HG03045 (cell line): Measurements from ENCODE around the gene NEBL.
"Not testable (repeated sequence)": the region's sequence is repeated elsewhere in the genome, so short reads cannot be mapped to it uniquely, and the experiment has no call there.

Experiments
- ATAC-seq: cut with Tn5 transposase; IDR thresholded peaks from one replicate; pipeline ENCODE4 v1.9.1; 2021; ENCODE audit warnings: mild to moderate bottlenecking, moderate library complexity; ENCODE audit not compliant: unreplicated experiment

The NEBL gene, protein sequence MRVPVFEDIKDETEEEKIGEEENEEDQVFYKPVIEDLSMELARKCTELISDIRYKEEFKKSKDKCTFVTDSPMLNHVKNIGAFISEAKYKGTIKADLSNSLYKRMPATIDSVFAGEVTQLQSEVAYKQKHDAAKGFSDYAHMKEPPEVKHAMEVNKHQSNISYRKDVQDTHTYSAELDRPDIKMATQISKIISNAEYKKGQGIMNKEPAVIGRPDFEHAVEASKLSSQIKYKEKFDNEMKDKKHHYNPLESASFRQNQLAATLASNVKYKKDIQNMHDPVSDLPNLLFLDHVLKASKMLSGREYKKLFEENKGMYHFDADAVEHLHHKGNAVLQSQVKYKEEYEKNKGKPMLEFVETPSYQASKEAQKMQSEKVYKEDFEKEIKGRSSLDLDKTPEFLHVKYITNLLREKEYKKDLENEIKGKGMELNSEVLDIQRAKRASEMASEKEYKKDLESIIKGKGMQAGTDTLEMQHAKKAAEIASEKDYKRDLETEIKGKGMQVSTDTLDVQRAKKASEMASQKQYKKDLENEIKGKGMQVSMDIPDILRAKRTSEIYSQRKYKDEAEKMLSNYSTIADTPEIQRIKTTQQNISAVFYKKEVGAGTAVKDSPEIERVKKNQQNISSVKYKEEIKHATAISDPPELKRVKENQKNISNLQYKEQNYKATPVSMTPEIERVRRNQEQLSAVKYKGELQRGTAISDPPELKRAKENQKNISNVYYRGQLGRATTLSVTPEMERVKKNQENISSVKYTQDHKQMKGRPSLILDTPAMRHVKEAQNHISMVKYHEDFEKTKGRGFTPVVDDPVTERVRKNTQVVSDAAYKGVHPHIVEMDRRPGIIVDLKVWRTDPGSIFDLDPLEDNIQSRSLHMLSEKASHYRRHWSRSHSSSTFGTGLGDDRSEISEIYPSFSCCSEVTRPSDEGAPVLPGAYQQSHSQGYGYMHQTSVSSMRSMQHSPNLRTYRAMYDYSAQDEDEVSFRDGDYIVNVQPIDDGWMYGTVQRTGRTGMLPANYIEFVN

DNA sequence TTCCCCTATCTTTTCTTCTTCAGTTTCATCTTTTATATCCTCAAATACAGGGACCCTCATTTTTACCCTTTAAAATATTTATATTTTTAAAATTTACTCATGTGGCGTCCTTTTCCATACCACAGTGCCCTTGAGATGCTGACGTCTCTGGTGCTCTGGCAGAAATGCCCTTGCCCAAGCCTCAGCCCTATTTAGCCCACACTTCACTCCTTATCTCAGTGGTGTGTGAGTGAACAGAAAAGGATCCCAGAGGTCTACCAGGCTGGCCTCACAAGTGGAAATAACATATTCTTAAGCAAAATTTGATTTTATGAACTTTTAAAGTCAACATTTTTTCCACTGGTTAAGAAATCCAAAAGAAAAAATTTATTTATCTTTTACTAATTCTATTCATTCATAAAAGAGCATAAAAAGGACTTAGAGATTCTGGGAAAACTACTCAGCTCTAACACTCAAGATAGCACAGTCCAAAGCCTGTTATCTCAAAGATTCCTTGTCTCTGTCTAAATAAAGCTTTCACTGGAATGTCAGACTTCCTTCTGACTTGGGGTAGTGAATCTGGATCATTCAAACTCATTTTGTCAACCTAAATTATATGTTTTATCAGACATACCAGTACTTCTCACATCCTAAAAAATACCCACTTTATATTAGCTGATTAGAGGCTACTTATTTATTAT, at the start of gene NEBL:
Gene NEBL (minus strand): TSS at position 166 of the 680 bp plus-strand sequence. CDS start 106 bp downstream, at position 60.
- no peak for ATAC-seq

DNA sequence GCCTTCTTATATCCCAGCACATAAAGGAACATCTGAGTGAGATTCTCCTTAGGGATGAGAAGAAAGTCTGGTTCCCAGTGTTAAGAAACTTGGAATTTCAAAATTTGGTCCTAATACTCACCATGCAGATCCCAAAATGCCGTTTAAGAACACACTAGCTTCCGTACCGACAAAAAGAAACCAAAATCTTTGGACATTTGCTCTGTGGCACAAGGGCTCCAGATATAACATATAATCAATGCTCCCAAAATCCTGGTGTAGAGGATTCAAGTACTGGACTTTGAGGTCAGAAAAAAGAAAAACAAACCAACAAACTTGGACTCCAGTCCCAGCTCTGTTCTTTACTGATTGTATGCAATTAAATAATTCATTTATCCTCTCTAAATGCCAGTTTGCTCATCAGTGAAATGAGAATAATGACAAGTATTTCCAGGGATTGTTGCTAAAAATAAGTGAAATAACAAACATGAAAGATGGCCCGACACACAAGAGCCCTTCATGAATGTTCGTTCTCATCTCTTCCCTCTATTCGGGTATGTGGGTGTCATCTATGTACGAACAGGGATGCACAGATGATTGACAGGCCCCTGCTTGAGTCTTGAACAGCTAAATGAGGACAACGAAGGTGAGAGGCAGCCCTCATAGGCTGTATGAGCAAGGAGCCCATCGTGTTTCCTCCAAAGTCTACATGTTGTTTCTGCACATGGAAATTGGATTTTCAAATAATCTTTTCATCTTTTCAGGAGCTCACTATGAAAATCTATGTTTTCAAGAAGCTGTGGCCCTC, 48.6 kb upstream of the NEBL start:
- ATAC-seq, result no peak

DNA sequence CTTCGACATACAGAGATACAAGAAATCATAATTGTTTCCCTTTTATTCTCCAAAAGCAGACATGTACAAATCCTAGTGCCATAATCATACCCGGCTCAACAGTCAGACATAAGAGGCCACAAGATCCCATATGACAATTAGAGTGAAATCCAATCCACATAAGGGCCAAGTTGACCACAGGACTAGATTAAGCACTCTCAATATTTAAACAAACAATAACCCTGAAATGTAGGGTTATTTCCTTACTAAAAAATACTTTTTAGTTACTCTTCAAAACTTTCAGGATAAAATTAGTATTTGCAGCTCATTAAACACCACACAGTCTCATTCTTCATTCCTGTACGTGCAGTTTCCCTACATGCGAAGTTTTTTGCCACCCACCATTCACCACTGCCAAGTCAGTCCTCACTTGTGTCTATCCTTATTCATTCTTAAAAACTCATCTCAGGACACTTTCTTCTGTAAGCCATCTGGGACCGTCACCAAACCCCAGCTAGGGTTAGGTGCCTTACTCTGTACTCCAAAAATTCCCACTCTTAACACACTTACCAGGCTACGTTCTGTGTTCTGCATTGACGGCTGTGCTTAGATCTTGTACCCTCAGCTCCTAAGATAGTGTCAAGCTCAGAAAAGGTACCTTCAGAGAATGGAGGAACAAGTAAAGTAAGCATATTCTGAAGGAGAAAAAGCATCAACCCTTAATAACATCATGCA, 47.8 kb upstream of the NEBL start:
- no peak for ATAC-seq

DNA sequence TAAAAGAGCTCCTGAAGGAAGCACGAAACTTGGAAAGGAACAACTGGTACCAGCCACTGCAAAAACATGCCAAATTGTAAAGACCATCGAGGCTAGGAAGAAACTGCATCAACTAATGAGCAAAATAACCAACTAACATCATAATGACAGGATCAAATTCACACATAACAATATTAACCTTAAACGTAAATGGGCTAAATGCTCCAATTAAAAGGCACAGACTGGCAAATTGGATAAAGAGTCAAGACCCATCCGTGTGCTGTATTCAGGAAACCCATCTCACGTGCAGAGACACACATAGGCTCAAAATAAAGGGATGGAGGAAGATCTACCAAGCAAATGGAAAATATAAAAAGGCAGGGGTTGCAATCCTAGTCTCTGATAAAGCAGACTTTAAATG, 42.3 kb upstream of the NEBL start:
- not testable (repeated sequence) for ATAC-seq

DNA sequence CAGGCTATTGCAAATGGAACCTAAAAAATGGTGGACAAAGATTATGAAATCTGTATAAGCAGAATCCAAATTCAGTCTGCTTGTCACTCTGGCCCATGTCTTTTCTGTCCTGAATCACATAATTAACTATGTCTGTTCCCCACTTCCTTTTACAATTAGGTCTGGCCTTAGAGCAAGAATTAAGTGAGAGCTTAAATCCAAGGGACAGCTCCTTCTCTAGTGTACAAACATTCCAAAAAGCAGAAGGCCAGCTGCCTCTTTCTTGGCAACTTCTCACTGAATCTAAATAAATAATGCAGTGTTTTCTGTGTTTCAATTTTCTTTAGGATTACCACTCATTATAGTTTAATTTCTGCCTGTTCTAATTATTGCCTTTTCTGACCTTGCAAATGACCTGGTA, 39.3 kb upstream of the NEBL start:
- ATAC-seq, result no peak

DNA sequence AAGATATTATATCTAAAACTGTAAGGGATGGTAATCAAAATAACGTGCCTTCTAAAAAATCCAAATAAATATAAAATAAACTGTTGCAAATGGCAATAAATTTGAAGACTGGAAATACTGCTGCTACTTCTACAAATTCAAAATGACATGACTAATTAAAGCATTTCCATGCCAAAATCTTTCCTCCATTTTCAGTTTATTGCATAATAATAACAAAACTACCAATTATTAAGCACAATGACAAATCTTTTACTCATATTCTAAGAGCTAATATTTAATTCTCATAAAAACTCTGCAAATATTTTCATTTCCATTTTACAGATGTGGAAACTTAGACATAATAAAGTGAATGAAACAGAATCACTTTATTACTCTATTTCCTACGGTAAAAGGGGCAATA, 38.8 kb upstream of the NEBL start:
- ATAC-seq, result no peak

DNA sequence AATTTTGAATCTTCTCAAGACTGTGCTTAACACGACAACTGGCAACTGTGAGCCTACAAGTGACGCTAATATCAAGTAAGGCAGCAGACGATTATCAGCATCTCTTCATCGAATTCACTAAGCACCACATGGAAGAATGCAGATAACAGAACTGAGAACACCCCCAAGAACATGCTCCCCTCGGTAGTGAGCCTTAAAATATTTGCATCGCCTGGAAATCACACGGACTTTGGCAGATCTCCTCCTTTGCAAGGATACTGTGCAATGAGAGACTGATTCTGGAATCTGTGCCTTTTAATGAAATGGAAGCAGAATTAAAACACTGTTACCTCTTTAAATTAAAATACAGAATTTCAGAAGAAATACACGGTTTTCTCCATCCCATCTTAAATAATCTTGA, 38.2 kb upstream of the NEBL start:
- ATAC-seq, result no peak

DNA sequence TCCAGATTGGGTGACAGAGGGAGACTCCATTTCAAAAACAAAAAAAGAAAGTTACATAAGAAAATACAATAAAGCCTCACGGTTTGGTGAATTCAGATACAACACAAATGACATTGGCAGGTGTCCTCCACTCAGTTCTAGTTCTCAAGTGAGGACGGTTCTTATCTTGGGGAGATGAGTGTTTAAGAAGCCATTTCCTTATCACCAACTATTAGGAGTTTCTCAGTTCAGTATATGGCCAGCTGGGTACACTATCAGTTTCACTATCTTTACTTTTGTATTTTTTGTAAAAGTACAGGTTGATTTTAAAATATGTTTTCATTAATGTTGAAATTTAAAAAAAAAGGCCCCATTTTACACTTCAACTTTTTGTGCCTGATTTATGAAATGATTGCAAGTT, 36.6 kb upstream of the NEBL start:
- ATAC-seq, result no peak

DNA sequence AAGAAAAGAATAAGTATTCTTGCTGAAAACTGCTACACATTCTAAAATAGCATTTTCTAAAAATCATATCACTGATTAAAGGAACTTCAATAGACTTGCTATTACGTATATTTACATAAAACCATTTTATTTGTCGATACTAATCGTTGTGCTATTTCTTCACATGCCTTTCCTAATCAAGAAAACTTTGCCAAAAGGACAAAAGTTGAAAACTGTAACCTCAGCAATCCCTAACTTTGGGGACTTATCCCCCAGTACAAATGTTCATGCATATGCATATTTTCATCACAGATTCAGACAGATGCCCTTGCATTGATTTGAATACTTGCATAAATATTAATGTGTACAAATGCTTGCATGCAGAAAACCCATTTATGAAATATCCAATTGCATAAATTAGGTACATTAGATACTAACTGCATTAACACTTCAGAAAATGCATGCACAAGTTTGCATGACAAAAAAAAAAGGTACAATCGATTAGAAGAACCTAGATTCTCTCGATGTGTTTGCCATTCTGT, 35.6 kb upstream of the NEBL start:
- no peak for ATAC-seq

DNA sequence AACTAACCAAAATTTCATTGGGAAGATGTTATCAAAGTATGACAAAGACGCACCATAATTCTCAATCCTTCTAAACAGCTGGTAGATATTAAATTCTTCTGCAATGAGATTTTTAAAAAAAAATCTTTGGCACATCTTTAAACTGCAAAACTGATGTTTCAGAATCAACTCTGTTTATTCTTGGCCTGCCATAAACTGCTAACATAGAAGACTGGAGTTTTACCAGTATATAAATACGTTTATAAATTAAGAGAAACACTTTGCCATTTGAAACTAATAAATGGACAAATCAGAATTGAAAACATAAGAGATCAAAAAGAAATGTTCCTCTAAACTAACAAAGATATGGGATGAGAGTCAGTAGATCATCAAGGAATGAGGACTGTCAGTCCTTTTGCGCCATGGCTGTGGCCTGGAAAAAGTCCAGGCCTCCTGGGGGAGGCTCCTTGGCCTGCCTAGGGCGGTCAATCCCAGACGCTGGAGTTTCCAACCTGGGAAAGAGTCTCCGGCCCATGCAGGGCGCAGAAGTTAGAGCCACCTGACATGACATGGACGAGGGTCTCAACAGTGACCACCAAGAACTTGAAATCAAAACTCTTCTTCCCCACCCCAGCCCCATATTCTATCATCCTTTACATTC, 34.2 kb upstream of the NEBL start:
- ATAC-seq, result no peak

DNA sequence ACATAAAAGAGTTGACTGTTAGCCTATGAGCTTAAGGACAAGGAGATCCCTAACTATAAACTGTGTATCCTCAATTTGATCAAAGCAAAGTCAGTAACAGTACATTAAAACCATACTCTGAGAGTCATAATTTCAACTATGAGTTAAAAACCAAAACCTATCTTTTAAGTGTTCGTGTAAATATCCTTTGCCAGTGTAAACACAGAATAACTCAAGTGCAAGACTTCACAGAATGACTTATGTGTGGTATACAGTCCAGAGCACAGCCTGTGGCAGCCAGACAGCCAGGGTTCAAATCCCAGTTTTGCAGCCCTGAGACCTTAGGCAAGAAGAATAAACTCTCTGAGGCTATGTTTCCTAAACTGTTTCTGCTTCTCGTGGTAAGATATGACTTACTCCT, 30.3 kb upstream of the NEBL start:
- ATAC-seq, result no peak

DNA sequence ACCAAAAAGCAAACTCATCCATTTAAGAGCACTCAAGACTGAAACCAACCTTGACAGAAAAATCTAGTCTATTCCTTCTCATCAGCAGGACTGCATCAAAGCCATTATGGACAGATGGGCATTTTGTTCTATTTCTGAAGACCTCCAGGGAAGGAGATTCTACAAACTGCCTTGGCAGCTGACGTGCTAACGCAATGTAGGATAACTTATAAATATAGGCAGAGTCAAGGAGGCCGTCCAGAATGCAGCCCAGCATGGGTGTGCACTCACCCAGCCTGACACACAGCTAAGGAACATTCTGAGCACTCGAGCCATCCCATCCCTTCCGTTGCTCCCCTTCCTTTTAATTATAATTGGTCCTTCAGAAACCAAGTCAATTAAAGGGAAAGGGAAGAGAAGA, 25.3 kb upstream of the NEBL start:
- ATAC-seq, result no peak

DNA sequence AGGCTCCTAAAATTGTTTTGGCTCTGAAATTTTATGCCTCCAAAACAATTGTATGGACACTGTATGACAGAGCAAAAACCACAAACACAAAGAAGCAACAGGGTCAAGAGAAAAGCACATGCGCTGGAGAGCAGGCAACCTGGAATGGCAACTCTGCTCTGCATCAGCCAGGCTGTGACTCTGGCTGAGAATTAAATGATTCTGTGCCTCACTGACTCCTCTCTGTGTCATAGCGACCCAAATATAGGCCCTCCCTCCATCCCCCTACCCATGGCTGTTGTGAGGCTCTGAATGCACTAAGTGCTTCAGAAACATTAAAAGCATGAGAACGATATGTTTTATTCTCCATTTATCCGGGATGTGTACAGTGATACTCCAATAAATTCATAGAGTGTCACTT, 24.9 kb upstream of the NEBL start:
- no peak for ATAC-seq

DNA sequence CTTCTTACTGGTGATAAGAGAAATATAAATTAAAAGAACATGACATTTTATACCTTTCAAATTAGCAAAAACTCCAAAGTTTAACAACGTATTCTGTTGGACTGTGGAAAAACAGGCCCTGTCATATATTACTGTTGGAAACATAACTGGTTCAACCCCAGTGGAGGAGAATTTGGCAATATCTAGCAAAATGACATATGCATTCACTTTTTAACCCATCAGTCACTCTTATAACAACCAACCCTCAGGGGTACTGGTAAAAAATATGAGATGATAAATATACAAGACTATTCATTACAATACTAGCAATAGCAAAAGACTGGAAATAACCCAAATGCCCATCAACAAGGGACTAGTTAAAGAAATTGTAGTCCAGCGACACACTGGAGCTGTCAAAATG, 22.9 kb upstream of the NEBL start:
- ATAC-seq, result no peak

DNA sequence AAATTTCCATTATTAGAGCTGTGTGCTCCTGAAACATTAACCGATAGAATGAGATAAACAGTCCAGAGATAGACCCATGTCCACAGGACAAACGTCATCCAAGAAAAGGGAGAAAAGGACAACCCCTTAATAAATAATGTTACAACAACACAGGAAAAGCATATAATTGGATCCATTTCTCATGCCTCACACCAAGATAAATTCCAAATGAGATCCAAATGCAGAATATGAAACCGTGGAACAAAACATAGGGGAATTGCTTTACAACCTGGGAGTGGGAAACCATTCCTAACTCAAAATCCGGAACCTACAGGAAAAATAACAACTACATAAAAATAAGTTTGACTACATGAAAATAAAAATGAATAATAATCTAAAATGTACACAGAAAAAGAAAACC, 22.4 kb upstream of the NEBL start:
- ATAC-seq, result no peak

DNA sequence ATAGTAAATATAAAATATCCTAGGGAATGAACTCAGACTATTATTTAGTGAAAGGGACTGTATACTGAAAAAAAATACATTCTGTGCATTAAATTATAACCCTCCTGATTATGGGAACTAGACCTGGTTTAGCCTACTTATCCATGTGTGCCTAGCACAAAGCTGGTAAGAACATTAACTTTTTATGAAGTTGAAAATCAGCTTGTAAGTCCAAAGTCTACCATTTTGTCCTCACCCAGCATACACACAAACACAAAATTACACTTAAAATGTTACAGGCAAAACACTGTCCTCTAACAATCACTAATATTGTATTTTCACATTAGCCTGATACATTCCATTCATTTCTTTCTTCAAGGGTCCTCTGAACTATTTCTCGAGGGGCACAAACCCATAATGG, 19.9 kb upstream of the NEBL start:
- no peak for ATAC-seq

DNA sequence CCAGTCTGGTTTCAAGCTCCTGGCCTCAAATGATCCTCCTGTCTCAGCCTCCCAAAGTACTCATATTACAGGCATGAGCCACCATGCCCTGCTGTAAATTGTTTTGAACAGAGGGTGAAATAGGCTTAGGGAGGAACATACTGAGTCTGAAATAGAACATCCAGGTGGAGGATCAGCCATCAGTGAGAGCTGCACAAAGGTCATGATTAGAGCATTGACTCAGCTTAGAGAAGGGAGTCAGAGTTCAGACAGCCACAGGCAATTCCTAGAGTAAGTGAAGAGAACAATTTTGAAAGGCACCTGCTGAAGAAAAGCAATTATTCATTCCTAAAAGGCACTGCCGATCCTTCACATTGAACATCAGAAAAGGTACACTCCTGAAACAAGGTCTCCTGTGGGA, 15.9 kb upstream of the NEBL start:
- no peak for ATAC-seq

DNA sequence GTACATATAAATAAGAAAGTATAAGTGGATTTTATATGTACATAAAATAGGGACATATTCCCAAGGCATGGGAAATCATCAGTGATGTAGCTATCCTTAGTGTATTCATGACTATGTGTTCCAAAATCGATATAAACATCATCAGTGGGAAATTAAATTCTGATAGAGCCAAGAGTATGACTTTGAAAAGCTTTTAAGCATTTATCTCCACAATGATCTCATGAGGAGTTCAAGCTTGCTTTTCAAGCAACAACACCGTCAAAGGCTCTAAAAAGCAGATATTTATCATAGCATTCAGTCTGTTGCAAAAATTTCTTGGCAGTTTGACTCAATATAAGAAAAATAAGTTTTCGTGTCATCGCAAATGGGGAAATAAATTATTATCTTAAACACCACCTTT, 14.5 kb upstream of the NEBL start:
- no peak for ATAC-seq

DNA sequence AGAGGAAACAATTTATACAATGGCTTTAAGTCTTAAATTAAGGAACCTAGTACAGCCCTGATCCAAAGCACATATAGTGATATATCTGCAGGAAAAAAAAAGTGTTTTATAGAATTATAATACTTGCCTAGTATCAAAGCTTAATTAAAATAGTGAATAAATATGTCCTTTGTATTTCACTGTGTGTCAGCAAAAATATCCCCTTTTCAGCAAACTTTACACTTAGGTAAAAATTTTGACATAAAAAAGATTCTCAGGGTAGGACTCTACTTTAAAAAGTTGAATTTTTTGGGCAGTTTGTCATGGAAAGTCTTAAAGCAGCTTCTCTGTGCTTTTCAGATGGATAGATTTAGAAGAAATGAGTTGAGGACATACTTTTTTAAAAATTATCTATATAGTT, 12.7 kb upstream of the NEBL start:
- ATAC-seq, result no peak
